ENCODE results near the gene ACTBL2.
A peak's percentile ranks its signal among the peaks of the same experiment; 100 is the strongest.
"Not testable (repeated sequence)": the region's sequence is repeated elsewhere in the genome, so short reads cannot be mapped to it uniquely, and the experiment has no call there.

ACTBL2 gene

DNA sequence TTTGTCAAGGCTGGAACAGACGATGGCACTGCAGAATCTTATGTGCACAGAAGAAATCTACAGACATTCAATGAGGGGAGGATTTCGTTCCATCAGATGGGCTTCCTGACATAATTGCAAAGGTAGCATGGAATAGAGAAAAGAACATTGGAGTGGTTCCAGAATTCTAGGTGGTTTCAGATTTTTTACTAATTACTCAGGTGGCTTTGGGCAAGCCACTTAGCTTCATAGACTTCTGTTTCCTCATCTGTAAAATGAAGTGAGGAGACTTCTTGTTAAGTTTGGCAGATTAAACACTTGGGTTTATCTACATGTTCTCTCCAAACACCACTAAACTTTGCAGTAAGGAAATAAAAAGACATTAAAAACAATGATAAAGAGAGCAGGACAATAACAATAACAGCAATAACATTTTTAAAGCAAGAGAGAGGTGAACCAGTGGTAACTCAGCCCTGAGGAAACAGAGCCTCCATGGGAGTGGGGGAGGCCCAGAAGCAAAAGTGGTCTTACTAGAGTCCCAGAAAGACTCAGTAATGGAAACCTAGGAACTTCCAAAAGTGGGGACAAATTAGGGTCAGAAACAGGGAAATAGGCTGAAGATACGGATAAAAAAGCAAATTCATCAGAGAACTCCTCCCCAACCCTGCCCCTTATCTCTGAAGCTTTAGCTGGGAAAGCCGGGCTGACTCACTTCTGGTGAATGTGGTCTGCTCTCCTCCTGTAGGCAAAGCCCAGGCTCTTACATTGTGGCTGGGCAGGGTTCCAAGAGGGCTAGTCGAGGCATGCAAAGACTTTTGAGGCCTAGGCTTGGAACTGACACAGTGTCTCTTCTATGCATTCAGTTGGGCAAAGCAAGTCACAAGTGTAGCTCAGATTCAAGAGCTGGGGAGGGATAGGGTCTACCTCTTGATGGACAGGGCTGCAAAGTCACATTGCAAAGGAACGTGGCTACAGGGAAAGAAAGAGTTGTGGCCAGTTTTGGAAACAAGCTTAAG lies 11.8 kb upstream of the ACTBL2 start:
- peak; percentile 7 for DNase-seq

DNA sequence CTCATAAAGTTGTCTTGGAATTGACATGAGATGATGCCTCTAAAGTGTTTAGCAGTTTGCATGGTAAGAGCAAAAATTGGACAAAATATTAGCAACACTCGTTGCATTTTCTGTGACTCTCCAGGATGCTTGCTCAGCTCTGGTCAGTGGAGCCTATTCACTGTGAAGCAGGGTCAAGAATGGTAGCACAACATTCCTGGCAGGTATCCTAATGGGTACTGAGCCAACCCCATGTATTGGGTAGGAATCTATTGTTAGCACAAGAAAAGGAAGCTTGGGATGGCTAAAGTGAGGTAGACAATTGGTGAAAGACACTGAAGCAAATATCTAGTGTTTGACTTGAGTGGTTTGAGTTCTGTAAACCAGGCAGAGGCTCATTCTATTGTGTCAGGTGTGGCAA lies 10.4 kb upstream of the ACTBL2 start:
- no peak for DNase-seq

DNA sequence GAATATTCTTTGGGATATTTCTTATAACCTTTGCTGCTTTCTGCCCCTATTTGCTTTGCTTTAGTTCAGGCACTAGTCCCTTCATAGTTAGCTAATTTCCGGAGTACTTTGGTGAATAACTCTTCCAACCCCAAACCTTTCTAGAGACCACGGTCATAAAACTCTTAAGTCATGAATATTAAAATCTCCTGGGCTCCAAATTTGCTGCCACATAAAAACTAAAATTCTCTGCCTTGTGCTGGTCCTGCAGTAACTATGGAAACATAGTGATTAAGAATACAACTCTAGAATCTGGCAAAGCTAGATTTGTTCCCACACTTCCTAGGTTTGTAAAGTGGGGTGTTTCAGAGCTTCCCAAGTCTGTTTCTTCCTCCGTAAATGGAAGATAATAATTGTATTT lies 10.0 kb upstream of the ACTBL2 start:
- no peak for DNase-seq

DNA sequence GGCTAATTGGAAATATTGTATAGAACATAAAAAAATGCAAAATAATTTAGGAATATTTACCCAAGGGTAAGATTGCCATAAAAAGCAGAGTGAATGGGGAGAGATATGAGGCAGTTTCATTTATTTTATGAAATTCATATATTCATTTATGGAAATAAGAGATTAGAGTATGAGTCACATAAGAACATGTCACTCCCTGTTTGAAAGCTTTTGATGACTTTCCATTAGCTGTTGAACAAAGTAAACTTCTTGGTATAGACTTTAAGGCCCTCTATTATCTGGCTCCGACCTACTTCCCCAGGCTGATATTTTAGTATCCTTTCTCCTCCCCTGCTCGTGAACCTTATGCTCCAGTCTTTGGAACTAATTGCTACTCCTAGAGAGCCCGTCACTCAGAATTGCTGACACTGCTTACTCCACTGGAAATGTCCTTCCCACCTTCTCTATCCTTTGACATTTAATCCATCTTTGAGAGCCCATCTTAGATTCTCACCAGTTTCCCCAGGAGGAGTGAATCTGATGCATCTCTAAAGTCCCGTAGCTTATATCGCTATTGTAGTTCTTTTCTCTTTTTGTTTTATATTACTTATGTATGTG lies 8.9 kb upstream of the ACTBL2 start:
- DNase-seq, result no peak

DNA sequence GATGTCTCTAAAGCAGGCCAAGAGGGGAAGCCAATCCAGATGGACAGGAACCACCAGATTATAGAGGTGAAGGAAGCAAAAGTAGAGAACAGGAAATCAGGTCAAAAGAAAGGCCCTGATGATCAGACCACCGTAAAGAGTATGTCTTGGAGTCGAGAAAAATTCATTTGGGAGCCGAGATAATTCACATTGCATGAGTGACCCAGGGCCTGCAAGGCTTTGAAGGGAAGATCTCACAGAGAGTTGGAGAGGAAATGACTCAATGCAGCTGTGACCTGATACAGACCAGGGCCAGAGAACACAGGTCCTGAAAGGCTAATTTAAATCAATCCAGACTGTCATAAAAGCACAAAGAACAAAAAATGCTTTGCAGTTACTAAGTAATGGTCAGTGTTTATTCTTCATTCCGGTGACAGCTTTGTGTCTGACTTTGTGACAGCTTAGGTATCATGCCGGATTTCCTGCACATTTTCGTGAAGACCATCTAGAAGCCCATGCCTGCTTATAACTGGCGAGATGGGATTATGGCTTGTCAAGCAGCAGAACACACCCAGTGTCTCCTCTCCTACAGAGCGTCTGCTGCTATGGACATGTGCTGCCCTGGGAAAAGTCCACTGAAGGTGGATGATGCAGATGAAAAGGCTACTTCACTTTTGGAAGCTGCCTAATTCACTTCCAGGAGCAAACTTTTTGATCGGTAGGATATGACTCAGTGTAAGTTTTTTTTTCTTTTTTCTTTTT lies 5.8 kb upstream of the ACTBL2 start:
- no peak for DNase-seq

DNA sequence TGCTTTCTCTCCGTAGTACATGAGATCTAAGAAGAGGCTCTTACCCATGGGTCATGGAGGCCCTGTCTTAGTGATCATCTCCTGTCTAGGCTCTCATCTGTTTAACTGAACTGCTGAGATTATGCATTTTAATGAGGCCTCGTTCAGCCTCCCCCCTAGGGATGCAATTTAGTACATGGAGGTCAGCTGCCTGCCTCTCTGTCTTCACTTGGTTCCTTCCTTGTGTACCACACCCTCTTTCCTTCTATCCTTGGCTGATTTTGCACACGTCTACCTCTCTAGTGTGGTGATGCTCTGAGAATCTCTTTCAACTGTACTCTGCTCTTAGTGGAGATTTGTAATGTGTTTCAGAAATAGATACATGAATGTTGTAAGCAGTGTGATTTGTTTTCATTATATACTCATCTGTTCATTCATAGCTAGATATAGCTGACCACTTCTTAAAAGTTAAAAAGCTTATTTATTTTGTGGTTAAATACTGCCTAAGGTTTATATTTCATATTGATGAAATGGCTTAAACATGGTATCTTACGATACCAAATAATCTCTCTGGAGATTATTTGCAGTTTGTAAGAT lies 3.5 kb upstream of the ACTBL2 start:
- no peak for DNase-seq

DNA sequence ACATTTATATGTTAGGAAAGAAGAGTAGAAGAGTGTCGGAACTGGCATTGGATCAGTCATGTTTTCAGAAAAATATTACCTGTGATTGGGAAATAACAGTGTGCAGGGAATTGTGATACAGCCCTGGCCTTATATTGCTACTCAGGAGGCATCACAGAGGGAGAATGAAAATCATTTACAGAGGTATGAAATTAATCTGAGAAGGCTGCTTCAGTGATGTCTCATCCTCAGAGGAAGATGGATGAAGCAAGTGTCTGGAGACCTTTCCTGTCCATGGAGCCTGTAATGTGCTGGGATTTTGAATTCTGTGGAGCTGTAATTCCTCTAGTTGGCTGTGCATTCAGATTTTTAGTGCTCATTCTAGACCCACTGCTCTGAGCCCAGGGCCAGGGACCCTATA lies 3.8 kb downstream of the ACTBL2 start:
- DNase-seq, result no peak

DNA sequence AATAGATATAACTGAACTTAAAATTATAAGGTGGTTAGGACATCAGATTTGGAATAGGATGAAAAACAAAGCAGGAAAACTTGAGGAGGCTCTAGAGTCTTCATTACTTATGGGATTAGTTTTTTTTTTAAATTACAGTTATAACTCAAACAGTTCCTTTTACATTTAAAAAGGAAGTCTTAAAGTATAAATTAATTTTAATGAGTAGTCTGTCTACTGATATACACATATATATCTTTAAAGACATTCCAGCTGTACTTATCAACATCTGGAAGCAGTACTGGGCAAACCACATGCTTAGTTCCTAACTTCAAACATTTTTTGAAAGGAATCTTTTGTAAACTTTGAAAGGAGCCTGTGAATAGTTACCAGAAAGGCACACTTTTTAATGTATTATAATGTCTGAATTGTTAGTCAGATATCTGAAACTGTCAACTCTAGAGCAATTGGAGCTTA lies 6.0 kb downstream of the ACTBL2 start:
- DNase-seq, result no peak

DNA sequence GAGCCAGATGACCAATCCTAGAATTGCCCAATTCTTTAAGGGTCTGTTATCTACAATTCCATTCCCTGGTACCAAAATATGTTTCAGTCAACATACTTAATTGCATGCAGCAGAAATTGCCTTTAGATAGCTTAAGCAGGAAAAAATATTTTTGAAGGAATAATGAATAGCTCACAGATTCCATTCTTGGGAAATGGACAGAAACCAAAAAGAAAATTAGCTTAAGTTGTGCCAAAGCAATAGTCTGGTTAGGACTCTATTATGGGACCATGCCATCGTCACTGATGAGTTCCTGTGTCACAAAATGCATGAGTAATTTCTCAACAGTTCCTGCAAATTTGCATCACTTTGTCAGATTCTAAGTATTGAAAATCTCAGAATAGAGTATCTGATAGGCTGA lies 12.3 kb downstream of the ACTBL2 start:
- DNase-seq, result no peak

DNA sequence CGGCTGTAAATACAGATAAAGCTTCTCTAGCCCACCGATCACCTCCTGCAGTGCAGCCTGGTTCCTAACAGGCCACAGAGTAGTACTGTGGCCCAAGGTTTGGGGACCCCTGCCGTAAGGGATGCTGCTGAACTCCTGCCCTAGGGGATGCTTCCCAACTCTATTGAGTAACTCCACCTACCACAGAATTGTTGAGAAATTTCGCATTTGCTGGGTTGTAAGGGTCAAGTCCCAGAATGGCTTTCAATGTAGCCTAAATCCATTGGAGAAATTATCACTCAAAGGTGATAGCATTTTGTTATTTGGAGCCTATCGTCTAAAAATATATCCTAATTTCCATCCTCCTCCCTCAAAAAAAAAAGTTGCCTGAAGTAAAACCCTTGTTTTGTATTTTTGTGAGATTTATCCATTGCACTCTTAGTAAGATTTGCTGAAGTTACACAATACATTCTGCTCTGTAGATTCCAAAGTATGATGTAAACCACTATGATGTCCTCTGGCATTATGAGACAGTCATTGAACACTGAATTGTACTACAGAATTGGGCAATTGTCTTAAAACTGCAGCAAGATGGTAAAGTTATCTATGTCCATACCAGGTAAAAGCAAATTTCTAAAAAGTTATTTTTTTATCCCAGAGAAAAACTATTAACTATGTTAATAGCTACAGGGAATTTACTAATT lies 14.0 kb downstream of the ACTBL2 start:
- DNase-seq, result no peak

DNA sequence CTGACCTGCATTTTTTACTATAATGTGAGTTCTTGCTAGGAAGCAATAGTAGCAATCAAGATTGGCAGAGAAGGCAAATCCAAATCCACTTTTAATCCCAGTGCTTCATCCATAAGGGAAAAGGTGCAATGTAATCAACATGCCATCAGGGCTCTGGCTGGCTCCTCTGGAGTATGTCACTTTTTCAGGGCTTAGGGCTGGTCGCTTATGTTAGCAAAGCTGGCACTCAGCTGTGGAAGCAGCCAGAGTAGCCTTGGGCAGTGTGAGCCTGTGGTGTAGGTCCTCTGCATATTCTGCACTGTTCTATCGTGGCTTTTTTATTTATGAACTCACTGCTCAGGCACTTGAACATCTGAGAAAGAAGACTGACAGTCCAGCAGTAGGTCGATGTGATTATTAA lies 16.1 kb downstream of the ACTBL2 start:
- DNase-seq, result no peak

DNA sequence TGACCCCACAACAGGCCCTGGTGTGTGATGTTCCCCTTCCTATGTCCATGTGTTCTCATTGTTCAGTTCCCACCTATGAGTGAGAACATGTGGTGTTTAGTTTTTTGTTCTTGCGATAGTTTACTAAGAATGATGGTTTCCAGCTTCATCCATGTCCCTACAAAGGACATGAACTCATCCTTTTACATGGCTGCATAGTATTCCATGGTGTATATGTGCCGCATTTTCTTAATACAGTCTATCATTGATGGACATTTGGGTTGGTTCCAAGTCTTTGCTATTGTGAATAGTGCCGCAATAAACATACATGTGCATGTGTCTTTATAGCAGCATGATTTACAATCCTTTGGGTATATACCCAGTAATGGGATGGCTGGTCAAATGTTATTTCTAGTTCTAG lies 22.6 kb downstream of the ACTBL2 start:
- DNase-seq, result not testable (repeated sequence)

DNA sequence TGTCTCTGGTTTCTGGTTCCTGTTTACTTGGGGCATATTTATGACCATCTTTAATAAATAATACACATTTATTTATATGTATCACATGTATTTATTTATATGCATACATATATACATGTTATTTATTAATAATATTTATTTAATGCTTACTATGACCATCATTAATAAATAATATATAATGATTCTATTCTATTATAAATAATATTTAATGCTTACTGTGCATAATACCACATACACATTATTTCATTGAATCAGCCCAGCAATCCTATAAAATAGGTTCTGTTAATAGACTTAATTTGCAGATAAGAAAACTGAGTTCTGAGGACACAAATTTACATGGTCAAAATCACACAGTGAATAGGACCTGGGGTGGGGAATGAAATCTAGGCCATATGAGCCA lies 24.2 kb downstream of the ACTBL2 start:
- no peak for DNase-seq

DNA sequence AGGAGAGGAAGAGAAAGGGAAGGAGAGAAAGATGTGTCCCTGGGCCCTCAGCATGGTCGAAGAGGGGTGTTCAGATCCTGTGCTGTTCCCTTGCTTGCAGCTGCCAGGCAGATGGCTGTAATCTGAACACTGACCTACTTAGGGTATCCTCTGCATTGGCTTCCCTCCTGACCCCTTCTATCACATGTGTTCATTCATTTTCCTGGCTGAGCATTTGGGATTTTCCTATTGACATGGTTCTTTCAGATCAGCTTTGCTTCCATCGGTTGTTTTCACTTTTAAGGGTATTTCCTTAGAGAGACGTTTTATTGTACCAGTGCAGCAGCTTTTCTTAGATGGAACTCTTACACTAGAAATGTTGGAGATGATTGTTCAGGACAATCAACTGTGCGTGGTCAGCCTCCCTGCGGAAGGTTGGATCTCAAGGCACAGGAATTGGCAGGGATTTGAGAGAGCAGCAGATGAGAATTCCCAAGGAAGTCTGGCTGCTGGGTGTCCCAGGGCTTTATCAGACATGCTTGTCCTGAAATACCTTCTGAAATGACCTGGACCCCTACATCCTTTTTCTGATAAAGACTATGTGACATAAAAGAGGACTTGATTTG lies 26.0 kb downstream of the ACTBL2 start:
- no peak for DNase-seq

DNA sequence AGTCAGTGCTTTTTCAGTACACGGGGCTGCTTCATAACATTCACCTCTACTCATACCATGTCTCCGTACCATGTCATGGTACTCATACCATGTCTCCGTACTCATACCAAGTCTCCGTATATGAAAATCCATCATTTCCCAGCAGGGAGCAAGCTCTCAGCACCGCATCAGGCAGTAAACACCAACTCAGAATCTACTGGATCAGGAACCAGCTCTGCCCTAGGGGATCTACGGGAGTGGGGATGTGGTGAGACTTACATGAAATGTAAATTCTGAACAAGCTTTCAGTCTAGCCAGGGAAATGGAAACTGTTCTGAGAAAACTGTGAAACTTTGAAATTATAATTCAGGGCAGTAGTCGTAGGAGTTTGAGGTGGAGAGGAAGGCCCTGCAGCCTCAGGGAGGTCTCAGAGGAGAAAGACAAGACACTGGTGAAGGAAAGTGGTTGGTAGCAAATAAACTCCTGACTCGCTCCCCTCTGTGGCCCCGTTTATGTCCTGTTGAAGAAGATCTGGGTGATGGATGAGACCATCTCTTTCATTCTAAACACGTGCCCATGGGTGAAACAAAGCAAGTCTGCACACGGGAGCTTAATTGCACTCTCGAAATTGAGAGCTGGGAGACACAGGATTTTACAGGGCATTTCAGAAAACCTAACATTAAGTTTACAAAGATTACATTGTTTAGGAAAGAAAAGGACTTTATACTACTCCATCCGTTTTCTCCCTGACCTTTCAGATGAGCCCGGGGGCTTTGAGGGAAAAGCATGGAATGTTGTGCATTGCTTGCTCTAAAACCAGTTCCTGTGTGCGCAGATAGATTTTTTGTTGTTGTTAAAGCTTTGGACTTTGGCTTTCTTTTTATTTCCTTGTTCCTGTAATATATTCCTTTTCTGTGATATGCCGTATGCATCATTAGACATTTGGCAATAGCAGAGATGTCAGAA lies 26.8 kb downstream of the ACTBL2 start:
- DNase-seq, result no peak

DNA sequence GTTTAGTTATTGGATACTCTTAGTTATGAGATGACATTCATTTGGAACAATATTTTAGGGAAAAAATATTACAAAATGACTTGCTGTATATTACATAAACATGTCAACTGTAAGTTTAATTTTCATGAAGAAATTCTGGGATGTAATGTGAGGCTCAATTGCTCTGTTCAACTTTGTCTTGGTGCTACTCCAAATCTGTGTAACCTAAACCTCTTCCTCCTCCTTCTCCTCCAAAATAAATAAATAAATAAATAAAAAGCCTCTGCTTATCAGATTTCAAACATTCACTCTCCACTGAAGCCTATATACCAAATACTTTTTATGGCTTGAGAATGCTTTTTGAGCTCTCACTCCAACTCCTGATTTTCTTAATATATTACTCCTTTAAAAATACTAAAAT lies 27.7 kb downstream of the ACTBL2 start:
- no peak for DNase-seq

DNA sequence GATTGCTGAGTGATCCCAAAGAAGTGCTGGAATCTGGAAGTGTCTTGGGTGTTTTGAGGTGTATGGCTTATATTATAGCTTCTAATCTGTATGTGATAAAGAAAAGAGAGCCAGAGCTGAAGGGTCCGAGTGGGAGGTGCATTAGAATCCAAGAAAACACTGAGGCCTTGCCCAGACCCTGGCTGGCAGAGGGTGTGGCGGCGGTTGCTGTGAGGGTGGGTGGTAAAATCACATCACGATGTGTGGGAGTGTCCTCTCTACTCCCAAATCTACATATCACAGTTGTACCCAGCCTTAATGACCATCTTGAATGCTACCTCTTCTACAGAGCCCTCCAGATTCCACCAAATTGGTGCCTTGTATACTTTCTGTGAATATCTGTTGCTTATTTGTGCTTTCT lies 28.9 kb downstream of the ACTBL2 start:
- no peak for DNase-seq

DNA sequence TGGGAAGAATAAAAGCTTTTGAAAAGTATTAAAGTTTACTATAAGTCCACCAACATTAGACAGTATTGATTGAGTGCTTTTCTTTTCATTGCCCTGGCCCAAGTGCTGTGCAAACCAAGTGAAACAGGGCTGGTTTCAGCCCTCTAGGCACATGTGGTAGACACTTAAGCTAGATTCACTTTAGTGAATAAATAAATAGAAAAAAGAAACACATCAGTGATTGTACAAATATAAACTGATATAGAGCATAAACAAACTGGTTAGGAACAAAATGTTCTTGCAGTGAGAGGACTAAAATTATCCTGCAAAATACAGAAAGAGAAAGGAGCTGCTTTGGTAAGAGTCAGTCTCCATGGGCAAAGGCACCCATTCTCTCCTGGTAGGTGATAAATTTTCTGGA lies 29.7 kb downstream of the ACTBL2 start:
- DNase-seq, result no peak

DNA sequence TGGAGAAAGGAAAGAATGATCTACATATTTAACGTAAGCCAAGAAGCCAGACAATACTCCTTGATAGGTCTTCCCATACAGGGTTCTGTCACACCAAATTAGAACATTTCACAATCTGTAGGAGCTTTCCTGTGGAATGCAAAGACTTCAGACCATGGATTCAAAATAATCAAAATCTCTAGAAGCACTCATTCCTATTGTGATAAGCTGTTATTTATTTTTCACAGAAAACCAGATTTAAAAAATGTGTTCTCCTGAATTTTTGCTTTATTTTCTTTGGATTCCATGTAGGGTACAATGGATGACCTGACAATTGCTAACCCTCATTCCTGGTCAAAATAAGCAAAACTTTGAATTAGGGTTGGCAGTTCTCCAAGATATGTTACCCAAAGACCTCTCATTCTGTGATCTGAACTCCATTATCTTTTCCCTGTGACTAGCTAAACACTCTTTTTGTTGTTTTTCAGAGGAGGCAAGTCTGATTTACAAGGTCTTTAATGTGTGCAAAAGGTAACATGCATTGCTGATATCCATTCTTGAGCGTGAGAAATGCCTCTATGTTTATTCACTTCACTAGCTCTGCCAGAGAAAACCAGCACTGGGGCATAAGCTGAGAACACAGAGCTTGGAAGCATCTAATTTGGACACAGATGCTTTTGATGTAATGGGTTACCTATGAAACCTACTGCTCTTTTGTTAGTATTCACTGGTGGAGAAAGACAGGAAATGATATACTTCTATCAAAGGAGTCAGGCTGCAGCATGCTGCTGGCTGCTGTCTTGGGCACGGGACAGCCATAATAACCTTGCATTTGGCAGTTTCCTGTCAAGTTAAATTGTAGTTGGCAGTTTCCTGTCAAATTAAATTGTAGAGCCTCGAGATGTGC lies 31.4 kb downstream of the ACTBL2 start:
- no peak for DNase-seq

DNA sequence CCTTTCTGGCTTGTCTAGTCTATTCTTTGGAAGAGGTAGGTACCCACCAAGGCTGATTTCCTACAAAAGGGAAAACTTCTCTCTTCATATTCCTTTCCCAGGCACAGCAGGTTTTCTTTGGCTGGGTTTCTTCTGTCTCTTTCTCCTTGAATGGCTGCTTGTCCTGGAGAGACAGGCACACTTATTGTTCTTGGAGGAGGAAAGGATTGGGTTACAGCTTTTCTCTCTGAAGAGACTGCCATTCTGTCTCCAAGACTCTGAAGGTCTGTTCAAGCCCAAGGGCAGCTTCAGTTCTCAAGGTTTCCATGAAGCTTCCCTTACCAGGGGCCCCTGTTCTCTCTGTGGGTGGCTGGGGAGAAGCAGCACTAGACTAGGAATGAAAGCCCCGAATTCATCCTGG lies 33.9 kb downstream of the ACTBL2 start:
- no peak for DNase-seq
